IPS-15b (cell line): ENCODE results near the gene MRPL22.
"Not testable (repeated sequence)": the region's sequence is repeated elsewhere in the genome, so short reads cannot be mapped to it uniquely, and the experiment has no call there.

Source experiments
- H3K27me3 ChIP-seq: one replicate; pipeline ENCODE4 v1.6.1; 2013; ENCODE audit warnings: low read length; ENCODE audit not compliant: control insufficient read depth, insufficient read depth
- H3K36me3 ChIP-seq: one replicate; pipeline ENCODE4 v1.6.1; 2013; ENCODE audit warnings: low read length; ENCODE audit not compliant: control insufficient read depth, insufficient read depth
- H3K4me1 ChIP-seq: one replicate; pipeline ENCODE4 v1.6.1; 2013; ENCODE audit warnings: mild to moderate bottlenecking, low read length; ENCODE audit not compliant: control insufficient read depth, insufficient read depth
- H3K4me3 ChIP-seq: one replicate; pipeline ENCODE4 v1.5.1; 2013; ENCODE audit warnings: low read depth, low read length
- H3K9ac ChIP-seq: one replicate; pipeline ENCODE4 v1.6.1; 2013; ENCODE audit warnings: low read depth, mild to moderate bottlenecking, low read length
- H3K9me3 ChIP-seq: one replicate; pipeline ENCODE4 v1.6.1; 2013; ENCODE audit warnings: mild to moderate bottlenecking, low read length; ENCODE audit not compliant: control insufficient read depth, insufficient read depth

MRPL22 gene

GRCh38 chr5:154940772-154941620, at the start of gene MRPL22:
Gene MRPL22, plus strand, starts transcription at chr5:154941073. Its CDS starts 38 bp downstream, at chr5:154941111.
- Histone ChIP-seq H3K9me3 (no peaks in the 10 kb centered on the region), H3K4me3 (peak within 1 kb of the TSS; percentile 96), H3K9ac (peak within 1 kb of the TSS; percentile 82), H3K36me3 (no peaks in the 10 kb centered on the region), H3K4me1 (peaks cover 3% of the 10 kb centered on the region), H3K27me3 (no peaks in the 10 kb centered on the region)

- Histone ChIP-seq H3K9me3 (no peaks in the 10 kb centered on the region), H3K27me3 (no peaks in the 10 kb centered on the region), H3K36me3 (peaks cover 69% of the 10 kb centered on the region), H3K4me3 (no peak overlapping the region), H3K4me1 (no peaks in the 10 kb centered on the region), H3K9ac (no peak overlapping the region)
These were observed 48.5 kb upstream of the MRPL22 start for GRCh38 chr5:154892369-154892771.

GRCh38 chr5:154893381-154893780, 47.5 kb upstream of the MRPL22 start:
- Histone ChIP-seq H3K4me3 (no peak overlapping the region), H3K36me3 (peaks cover 69% of the 10 kb centered on the region), H3K27me3 (no peaks in the 10 kb centered on the region), H3K4me1 (no peaks in the 10 kb centered on the region), H3K9me3 (no peaks in the 10 kb centered on the region), H3K9ac (no peak overlapping the region)

- H3K36me3 ChIP-seq, result peaks cover 61% of the 10 kb centered on the region
- H3K4me3 ChIP-seq, result no peak overlapping the region
- no peak overlapping the region for H3K9ac ChIP-seq
- no peaks in the 10 kb centered on the region for H3K4me1 ChIP-seq
- no peaks in the 10 kb centered on the region for H3K27me3 ChIP-seq
- no peaks in the 10 kb centered on the region for H3K9me3 ChIP-seq
These were observed 45.0 kb upstream of the MRPL22 start for GRCh38 chr5:154895606-154896561.

GRCh38 chr5:154896562-154897165, 44.2 kb upstream of the MRPL22 start:
- no peaks in the 10 kb centered on the region for H3K9me3 ChIP-seq
- H3K9ac ChIP-seq, result no peak overlapping the region
- H3K27me3 ChIP-seq, result no peaks in the 10 kb centered on the region
- no peak overlapping the region for H3K4me3 ChIP-seq
- no peaks in the 10 kb centered on the region for H3K4me1 ChIP-seq
- H3K36me3 ChIP-seq, result peaks cover 56% of the 10 kb centered on the region

GRCh38 chr5:154898210-154898609, 42.7 kb upstream of the MRPL22 start:
- H3K36me3 ChIP-seq, result peaks cover 59% of the 10 kb centered on the region
- H3K27me3 ChIP-seq, result no peaks in the 10 kb centered on the region
- H3K9me3 ChIP-seq, result no peaks in the 10 kb centered on the region
- H3K4me3 ChIP-seq, result no peak overlapping the region
- no peak overlapping the region for H3K9ac ChIP-seq
- no peaks in the 10 kb centered on the region for H3K4me1 ChIP-seq

GRCh38 chr5:154899151-154899816, 41.6 kb upstream of the MRPL22 start:
- no peaks in the 10 kb centered on the region for H3K27me3 ChIP-seq

GRCh38 chr5:154900066-154900465, 40.8 kb upstream of the MRPL22 start:
- Histone ChIP-seq H3K36me3 (peaks cover 54% of the 10 kb centered on the region), H3K4me1 (no peaks in the 10 kb centered on the region), H3K4me3 (no peak overlapping the region), H3K9me3 (no peaks in the 10 kb centered on the region), H3K27me3 (no peaks in the 10 kb centered on the region), H3K9ac (no peak overlapping the region)

More at GRCh38 chr5:154899151-154899816, 41.6 kb upstream of the MRPL22 start:
- H3K4me3 ChIP-seq, result no peak overlapping the region
- H3K4me1 ChIP-seq, result no peaks in the 10 kb centered on the region
- H3K36me3 ChIP-seq, result peaks cover 54% of the 10 kb centered on the region
- H3K9ac ChIP-seq, result no peak overlapping the region
- no peaks in the 10 kb centered on the region for H3K9me3 ChIP-seq

GRCh38 chr5:154901276-154901675, 39.6 kb upstream of the MRPL22 start:
- peaks cover 50% of the 10 kb centered on the region for H3K36me3 ChIP-seq
- no peaks in the 10 kb centered on the region for H3K27me3 ChIP-seq
- no peaks in the 10 kb centered on the region for H3K9me3 ChIP-seq
- H3K4me1 ChIP-seq, result no peaks in the 10 kb centered on the region
- no peak overlapping the region for H3K9ac ChIP-seq
- no peak overlapping the region for H3K4me3 ChIP-seq

- H3K36me3 ChIP-seq, result peaks cover 49% of the 10 kb centered on the region
These were observed 39.0 kb upstream of the MRPL22 start for GRCh38 chr5:154901913-154902312.

GRCh38 chr5:154905601-154906000, 35.3 kb upstream of the MRPL22 start:
- H3K4me1 ChIP-seq, H3K9me3 ChIP-seq, H3K9ac ChIP-seq, H3K4me3 ChIP-seq, H3K27me3 ChIP-seq: not testable (repeated sequence)
- H3K36me3 ChIP-seq, result peaks cover 32% of the 10 kb centered on the region

More at GRCh38 chr5:154901913-154902312, 39.0 kb upstream of the MRPL22 start:
- Histone ChIP-seq H3K27me3 (no peaks in the 10 kb centered on the region), H3K4me3 (no peak overlapping the region), H3K4me1 (no peaks in the 10 kb centered on the region), H3K9ac (no peak overlapping the region), H3K9me3 (no peaks in the 10 kb centered on the region)
